HG03575 (cell line): ENCODE data around the gene CAMK2B.

Experiments used
- ATAC-seq: cut with Tn5 transposase; IDR thresholded peaks from one replicate; pipeline ENCODE4 v1.9.1; 2021; ENCODE audit not compliant: unreplicated experiment, insufficient number of reproducible peaks, low FRiP score; ENCODE audit errors: extremely low read depth

The CAMK2B gene

GRCh38 chr7:44265728-44266127, 59.7 kb downstream of the CAMK2B start:
- no peak for ATAC-seq

- ATAC-seq, result no peak
Measured at GRCh38 chr7:44264221-44264931, 61.0 kb downstream of the CAMK2B start.

GRCh38 chr7:44263326-44264082, 61.9 kb downstream of the CAMK2B start:
- ATAC-seq, result no peak

- ATAC-seq, result no peak
Measured at GRCh38 chr7:44262031-44262430, 63.4 kb downstream of the CAMK2B start.

- no peak for ATAC-seq
Measured at GRCh38 chr7:44261240-44261639, 64.2 kb downstream of the CAMK2B start.

- no peak for ATAC-seq
Measured at GRCh38 chr7:44259547-44260457, 65.6 kb downstream of the CAMK2B start.

- ATAC-seq, result no peak
Measured at GRCh38 chr7:44258865-44259546, 66.4 kb downstream of the CAMK2B start.

GRCh38 chr7:44258423-44258760, 67.0 kb downstream of the CAMK2B start:
- no peak for ATAC-seq

- ATAC-seq, result peak; percentile 85
Measured at GRCh38 chr7:44257618-44258422, 67.6 kb downstream of the CAMK2B start.

GRCh38 chr7:44257213-44257612, 68.2 kb downstream of the CAMK2B start:
- ATAC-seq, result no peak

- no peak for ATAC-seq
Measured at GRCh38 chr7:44256459-44256858, 68.9 kb downstream of the CAMK2B start.

- ATAC-seq, result no peak
Measured at GRCh38 chr7:44251881-44252280, 73.5 kb downstream of the CAMK2B start.

GRCh38 chr7:44251269-44251668, 74.1 kb downstream of the CAMK2B start:
- ATAC-seq, result no peak

GRCh38 chr7:44249639-44250234, 75.7 kb downstream of the CAMK2B start:
- ATAC-seq, result no peak

GRCh38 chr7:44247868-44248651, 77.3 kb downstream of the CAMK2B start:
- ATAC-seq, result no peak

- ATAC-seq, result no peak
Measured at GRCh38 chr7:44246396-44247113, 78.8 kb downstream of the CAMK2B start.

- ATAC-seq, result no peak
Measured at GRCh38 chr7:44244282-44244681, 81.1 kb downstream of the CAMK2B start.
